EH (cell line): ENCODE results near the gene NAIP.
"Not testable (repeated sequence)": the region's sequence is repeated elsewhere in the genome, so short reads cannot be mapped to it uniquely, and the experiment has no call there.

Source experiments
- DNase-seq: peaks from one replicate; pipeline ENCODE4 v3.0.0-alpha.2; 2015; ENCODE audit warnings: low read depth

The NAIP gene

DNA sequence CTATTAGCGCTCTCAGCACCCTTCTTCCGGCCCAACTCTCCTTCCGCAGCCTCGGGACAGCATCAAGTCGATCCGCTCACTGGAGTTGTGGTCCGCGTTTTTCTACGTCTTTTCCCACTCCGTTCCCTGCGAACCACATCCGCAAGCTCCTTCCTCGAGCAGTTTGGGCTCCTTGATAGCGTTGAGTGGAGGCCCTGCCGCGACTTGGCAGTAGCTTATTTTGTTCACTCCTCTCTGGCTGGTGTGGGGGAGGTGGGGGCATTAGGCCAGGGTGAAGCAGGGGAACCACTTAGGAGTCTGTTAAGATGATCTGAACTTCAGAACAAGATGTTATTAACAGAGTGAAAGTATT, 100.0 kb downstream of the NAIP start:
- DNase-seq, result not testable (repeated sequence)
